Mesangial cell (primary cell): ENCODE data around the gene RHD. TPM values are rescaled to one million over a fixed set of nuclear protein-coding genes. Genes with fewer than 3 reads are reported as not detected.

ENCODE experiments used
- total RNA-seq: library from RNA; depleted of rRNA; stranded (reverse); fragments of >200 nt; gene quantifications from 2 replicates; pipeline ENCODE4 v1.2.3, GENCODE V29; 2015

The RHD gene
- total RNA-seq = not detected in 2 replicates

GRCh38 chr1:25272238-25272637 is at the start of gene RHD:
Gene RHD (plus strand): TSS chr1:25272509. CDS start chr1:25272548, 39 bp downstream.

GRCh38 chr1:25232027-25232865 is 40.1 kb upstream of the RHD start, which contains the start of gene SYF2:
Gene SYF2 (minus strand): TSS chr1:25232502. CDS start chr1:25232467, 35 bp downstream.

GRCh38 chr1:25247024-25247828 is 25.1 kb upstream of the RHD start, which contains the start of gene RSRP1:
Gene RSRP1 (minus strand): TSS chr1:25247454. CDS start chr1:25246963, 491 bp downstream.

GRCh38 chr1:25338188-25338981 is 66.1 kb downstream of the RHD start, which contains the start of gene TMEM50A:
Gene TMEM50A (plus strand): TSS chr1:25338334. CDS start chr1:25340487, 2,153 bp downstream.

Other genes with a start within 250 kb of the RHD start
- gene SYF2, start 40.0 kb upstream of the RHD start, total RNA-seq = 7.8 and 15.8 TPM in 2 replicates
- 15.0 and 40.3 TPM in 2 replicates for gene RSRP1, start 25.1 kb upstream of the RHD start, total RNA-seq
- gene TMEM50A, start 65.8 kb downstream of the RHD start, total RNA-seq = 72.6 and 75.4 TPM in 2 replicates
- 0.38 TPM in 1 of 2 replicates, not detected in the other for gene RHCE, start 148.3 kb downstream of the RHD start, total RNA-seq
- gene MACO1, start 158.4 kb downstream of the RHD start, total RNA-seq = 6.6 and 7.0 TPM in 2 replicates